ENCODE results near the gene IFT25.
"Not testable (repeated sequence)": the region's sequence is repeated elsewhere in the genome, so short reads cannot be mapped to it uniquely, and the experiment has no call there.

Gene IFT25

GRCh38 chr1:53883600-53883999, 61.9 kb downstream of the IFT25 start:
- not testable (repeated sequence) for DNase-seq (ENCODE audit: low spot score)

- not testable (repeated sequence) for DNase-seq (ENCODE audit: low spot score)
Observed at GRCh38 chr1:53881853-53882252, 63.6 kb downstream of the IFT25 start.

- DNase-seq (ENCODE audit: low spot score) = peak; percentile 63
Observed at GRCh38 chr1:53878492-53879105, 66.9 kb downstream of the IFT25 start.

- DNase-seq (ENCODE audit: low spot score) = not testable (repeated sequence)
Observed at GRCh38 chr1:53875150-53875549, 70.3 kb downstream of the IFT25 start.

GRCh38 chr1:53871773-53872484, 73.6 kb downstream of the IFT25 start:
- no peak for DNase-seq (ENCODE audit: low spot score)
